DMS 273 (cell line): Measurements from ENCODE around the gene TEAD4.
A peak's percentile ranks its signal among the peaks of the same experiment; 100 is the strongest.
"Not testable (repeated sequence)": the region's sequence is repeated elsewhere in the genome, so short reads cannot be mapped to it uniquely, and the experiment has no call there.

Source experiments
- DNase-seq: peaks from one replicate; lab custom pipeline; 2025; ENCODE audit not compliant: unreplicated experiment; lab: John Stamatoyannopoulos, UW

TEAD4 gene

GRCh38 chr12:3045494-3045893 lies 86.3 kb downstream of the TEAD4 start:
- DNase-seq = no peak

GRCh38 chr12:3045989-3046388 lies 86.8 kb downstream of the TEAD4 start:
- DNase-seq = no peak

DNA sequence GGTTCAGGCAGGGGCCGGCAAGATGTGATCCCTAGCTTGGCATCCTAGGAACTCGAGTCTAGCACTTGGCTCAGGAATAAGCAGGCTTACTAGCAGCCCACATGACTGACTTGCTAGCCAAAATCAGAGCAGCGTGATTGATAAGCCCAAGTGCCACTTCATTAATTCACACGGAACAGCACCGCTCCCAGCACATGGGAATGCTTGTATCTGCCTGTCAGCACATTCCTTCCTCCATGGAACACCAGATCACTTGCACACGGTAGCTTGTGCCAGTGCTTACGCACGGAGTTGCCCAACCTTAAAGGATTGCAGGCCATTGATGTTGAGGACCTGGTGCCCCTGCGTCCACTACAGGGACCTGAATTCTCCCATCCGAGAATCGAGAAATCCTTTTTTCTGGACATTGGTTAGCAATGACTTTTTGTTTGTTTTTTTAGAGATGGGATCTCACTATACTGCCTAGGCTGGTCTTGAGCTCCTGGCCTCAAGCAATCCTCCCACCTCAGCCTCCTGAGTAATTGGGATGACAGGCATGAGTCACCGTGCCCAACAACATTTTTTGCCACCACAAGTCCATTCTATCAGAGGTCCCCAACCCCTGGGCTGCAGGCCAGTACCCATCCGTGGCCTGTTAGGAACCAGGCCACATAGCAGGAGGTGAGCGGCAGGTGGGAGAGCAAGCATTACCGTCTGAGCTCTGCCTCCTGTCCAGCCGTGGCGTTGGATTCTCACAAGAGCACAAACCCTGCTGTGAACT lies 87.4 kb downstream of the TEAD4 start:
- DNase-seq = no peak

- DNase-seq = no peak
These were observed 88.8 kb downstream of the TEAD4 start for GRCh38 chr12:3047961-3048360.

DNA sequence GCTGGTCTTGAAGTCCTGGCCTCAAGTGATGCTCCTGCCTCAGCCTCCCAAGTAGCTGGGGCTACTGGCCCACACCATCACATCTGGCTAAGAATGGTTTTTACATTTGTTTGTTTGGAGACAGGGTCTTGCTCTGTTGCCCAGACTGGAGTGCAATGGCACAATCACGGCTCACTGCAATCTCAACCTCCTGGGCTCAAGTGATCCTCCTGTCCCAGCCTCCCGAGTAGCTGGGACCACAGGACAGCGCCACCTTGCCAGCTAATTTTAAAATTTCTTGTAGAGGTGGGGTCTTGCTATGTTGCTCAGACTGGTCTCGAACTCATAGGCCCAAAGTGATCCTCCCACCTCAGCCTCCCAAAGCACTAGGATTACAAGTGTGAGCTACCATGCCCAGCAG lies 89.3 kb downstream of the TEAD4 start:
- no peak for DNase-seq

DNA sequence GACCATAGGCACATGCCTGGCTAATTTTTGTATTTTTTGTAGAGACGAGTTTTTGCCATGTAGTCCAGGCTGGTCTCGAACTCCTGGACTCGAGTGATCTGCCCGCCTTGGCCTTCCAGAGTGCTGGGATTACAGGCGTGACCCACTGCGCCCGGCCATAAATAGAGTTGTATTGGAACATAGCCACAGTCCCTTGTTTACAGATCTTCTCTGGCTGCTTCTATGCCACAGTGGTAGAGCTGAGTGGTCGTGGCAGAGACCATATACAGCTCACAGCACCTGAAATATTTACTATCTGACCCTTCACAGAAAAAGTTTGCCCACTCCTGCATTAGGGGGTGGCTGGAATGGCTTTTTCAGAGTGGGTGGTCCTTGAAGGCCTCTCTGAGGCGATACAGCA lies 90.0 kb downstream of the TEAD4 start:
- no peak for DNase-seq

- DNase-seq = peak; percentile 54
These were observed 90.5 kb downstream of the TEAD4 start for GRCh38 chr12:3049611-3050249.

GRCh38 chr12:3054374-3054773 lies 95.2 kb downstream of the TEAD4 start:
- DNase-seq = no peak

DNA sequence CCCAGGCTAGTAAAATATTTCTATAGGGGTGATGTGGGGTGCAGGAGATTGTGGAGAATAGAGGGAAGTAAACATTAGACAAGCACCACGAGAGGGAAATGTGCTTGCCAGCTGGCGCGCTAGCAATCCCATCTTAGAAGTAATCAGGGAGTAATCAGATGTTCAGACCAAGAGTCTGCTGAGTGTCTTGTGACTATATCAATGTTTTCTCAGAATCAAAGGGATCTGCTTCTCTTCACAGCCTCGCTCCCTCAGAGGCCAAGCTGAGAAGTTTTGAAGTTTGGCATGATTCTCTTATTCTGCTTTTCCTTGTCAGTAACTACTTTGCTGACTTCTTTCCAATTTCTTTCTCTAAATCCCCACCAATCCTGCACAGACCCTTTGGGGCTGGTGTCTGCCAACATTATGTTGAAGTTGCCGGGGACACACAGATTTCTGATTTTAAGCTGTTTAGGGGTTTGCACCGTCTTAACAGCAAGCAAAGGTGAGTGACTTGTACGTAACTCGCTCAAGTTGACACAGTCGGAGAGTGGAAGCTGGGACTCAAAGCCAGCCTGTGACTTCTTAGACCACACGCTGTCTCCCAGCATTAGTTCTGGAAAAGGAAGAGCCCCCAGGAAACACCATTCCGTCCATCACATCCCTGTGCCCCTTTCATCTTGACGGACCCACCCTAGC lies 96.0 kb downstream of the TEAD4 start:
- no peak for DNase-seq

DNA sequence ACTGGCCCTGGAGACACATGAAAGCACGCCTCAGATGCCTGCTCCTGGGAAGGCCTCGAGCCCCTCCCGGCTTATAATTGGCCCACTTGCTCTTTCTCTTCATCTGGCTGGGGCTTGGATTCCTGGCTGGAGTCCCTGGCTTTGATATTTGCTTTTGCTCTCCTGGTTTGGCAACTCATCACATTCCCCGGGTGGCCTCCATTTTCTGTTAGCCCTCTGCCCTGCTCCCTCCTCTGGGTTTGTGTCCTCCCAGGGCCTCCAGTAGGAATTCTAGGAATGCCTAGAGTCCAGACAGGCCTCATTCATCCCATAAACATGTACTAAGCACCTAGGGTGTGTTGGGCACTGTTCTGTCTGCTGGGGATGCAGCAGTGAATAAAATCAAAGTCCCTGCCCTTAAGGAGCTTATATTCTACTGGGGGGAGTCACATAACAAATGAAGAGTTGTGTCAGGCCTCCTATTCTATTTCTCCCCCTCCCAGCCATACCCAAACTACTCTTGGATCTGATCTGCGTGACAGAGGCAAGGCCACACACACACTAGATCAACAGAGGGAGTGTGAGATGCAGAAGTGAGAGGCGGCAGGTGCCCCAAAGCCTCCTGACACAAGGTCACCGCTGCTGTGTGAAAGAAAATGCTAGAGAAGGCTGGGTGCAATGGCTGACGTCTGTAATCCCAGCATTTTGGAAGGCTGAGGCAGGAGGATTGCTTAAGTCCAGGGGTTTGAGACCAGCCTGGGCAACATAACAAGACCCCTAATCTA lies 96.7 kb downstream of the TEAD4 start:
- DNase-seq = no peak

- DNase-seq = peak; percentile 25
These were observed 101.9 kb downstream of the TEAD4 start for GRCh38 chr12:3061059-3061458.

DNA sequence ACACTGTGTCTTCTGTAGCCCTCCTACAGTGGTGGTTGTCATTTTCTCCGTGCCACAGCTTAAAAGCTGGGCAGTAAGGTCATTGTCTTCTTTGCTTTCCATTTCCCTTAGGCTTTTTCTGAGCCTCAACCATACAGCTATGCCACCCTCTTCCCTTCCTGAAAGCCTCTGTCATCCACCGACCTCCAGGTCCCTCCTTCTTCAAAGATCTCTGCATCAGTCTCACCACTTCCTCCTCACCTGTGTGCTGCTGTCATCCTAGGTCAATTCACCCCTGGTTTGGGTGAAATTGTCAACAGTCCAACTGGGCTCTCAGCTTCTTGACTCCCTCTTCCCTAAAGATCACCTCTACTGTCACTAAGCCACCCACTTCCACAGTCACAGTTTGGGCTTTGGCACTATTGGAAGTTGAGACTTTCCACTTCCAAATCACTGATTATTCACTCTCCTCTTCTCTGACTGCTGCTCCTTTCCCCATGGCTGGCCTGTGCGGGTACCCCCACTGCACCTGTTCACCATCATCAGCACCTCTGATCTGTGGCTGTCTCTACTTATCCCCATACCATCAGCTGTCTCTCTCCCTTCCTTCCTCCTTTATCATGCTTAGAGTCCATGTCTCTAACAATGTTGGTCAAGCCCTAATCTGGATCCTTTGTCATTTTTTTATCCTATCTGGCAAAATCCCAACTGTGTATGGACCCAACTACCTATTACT lies 102.5 kb downstream of the TEAD4 start:
- no peak for DNase-seq

DNA sequence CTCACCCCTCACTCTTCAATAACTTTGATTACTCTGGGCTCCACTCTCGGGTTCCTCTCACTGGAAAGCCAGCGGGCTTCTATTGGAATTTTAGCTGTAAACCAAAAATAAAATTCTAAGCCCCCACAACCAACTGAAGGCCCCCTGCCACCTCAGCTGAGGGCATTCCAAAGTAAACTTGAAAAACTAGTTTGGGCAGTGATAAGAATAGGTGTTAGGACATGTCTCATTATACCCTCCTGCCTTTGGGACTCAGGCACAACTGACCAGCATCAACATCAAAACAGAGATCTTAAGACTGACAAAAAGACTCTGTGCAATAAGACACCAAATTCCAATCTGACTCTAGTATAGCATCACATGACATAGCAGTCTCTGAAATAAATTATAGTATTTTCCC lies 106.1 kb downstream of the TEAD4 start:
- no peak for DNase-seq

DNA sequence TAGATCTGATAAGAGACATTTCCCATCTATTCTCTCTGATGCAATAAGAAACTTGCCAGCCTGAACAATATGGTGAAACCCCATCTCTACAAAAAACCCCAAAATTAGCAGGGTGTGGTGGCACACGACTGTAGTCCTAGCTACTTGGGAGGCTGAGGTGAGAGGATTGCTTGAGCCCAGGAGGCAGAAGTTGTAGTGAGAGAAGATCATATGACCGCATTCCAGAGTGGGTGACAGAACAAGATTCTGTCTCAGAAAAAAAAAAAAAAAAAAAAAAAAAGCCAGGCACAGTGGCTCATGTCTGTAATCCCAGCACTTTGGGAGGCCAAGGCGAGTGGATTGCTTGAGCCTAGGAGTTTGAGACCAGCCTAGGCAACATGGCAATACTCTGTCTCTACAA lies 106.6 kb downstream of the TEAD4 start:
- DNase-seq = not testable (repeated sequence)

DNA sequence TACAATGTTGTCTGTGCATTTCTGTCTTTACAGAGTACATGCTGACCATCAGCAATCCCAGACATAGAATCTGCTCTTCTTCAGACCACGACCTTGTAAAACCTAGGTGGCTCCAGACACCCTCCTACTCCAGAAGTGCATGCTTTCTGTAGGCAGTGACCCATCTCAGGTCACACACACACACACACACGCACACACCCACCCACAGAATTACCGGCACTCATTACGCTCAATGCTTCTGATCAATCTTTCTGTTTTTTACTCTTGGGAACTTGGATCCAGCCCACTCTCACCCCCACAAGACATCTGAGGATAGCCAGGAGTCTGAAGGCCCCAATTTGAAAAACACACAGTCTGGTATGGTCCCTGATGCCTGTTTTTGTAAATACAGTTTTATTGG lies 110.5 kb downstream of the TEAD4 start:
- no peak for DNase-seq

DNA sequence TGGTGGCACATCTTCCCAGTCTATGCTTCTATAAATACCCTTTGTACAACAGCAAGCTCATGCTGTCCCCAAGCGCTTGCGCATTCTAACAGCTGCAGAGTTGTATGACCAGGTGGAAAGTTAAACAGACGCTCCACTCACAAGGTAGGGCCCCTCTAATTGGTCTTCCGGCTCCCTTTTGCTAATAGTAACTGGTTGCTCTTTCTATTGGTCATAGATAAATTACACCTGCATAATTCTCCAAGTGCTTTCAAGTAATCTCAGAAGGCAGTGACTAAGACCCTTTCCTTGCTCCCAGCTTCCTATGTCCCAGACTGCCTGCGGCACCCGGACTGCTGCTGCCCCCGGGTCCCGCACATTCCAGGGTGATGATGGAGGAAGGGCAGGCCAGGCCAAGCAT lies 111.9 kb downstream of the TEAD4 start:
- no peak for DNase-seq

DNA sequence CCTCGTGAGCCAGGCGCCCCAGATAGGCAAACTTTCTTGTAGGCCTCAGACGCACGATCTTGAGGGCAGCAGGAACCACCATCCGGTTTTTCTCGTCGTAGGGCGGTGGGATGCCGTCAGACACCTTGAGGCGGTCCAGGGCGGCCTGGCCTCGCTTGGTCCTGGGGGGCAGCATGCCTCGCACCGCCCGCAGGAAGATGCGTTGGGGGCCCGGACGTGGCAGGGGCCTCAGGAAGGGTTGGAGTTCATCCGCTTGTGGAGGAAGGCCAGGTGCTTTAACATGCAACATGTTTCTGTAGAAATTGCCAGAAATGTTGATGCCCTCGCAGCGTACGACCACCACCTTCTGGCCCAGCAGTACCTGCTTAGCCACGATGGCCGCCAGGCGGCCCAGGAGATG lies 112.5 kb downstream of the TEAD4 start:
- DNase-seq = no peak

- peak; percentile 85 for DNase-seq
These were observed 114.4 kb downstream of the TEAD4 start for GRCh38 chr12:3073438-3074250.

DNA sequence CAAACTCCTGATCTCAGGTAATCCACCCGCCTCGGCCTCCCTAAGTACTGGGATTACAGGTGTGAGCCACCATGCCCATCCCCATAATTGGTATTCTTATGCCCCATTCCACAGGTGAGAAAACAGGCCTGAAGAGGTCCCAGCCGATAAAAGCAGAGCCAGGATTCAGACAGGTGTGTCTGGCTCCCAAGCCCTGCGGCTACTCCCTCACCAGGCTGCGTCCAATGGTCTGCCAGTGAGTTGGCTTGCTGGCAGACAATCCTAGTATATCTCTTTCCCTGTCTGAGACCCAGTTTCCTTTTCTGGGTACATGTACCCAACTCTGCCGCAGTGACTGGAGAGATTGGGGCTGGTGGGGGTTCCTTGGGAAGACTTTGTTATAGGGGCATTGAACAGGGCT lies 116.1 kb downstream of the TEAD4 start:
- no peak for DNase-seq
